B cell (primary cell): ENCODE measurements around the gene PGAM2. TPM values are rescaled to one million over a fixed set of nuclear protein-coding genes. Genes with fewer than 3 reads are reported as not detected.

ENCODE experiments used
- ATAC-seq: fragments of 200-7000 bp; cut with Tn5 transposase; one replicate; pipeline ENCODE4 v1.10.0; 2021; ENCODE audit warnings: low read depth, mild to moderate bottlenecking, moderate number of reproducible peaks, moderate library complexity
- CTCF ChIA-PET: fragments of 350-600 bp; sonication (Branson Sonifier 250); formaldehyde crosslinking; loops from one replicate; lab custom pipeline; 2021; ENCODE audit warnings: antibody characterized with exemption, inconsistent platforms; lab: Charles Lee
- POLR2A ChIA-PET: fragments of 350-600 bp; sonication (Branson Sonifier 250); formaldehyde crosslinking; loops from one replicate; lab custom pipeline; 2021; ENCODE audit warnings: antibody characterized with exemption; lab: Charles Lee
- DNase-seq: peaks from one replicate; pipeline ENCODE4 v3.0.0; 2013
- H2AFZ ChIP-seq: 2 replicates; pipeline ENCODE4 v1.6.1; 2012; ENCODE audit warnings: mild to moderate bottlenecking, low read depth, low read length; ENCODE audit not compliant: insufficient read depth, poor library complexity, severe bottlenecking
- H3K27ac ChIP-seq, 2 donors: 1 replicate in 1 of 2; 2 replicates in 1 of 2; pipeline ENCODE4 v1.5.1; 2012 to 2013; ENCODE audit warnings: low read length in 2 of 2, mild to moderate bottlenecking in 2 of 2, moderate library complexity in 1 of 2
- H3K27me3 ChIP-seq, 4 experiments: fragments of 200-600 bp in 1 of 4; sonication (generic) in 1 of 4; replicated peaks in 1 of 4; 1 replicate in 2 of 4; 2 replicates in 2 of 4; pipeline versions ENCODE4 v1.6.1 to v1.7.0; 2013 to 2016; ENCODE audit warnings: low read length in 3 of 4, mild to moderate bottlenecking in 2 of 4, mixed read lengths in 1 of 4, moderate library complexity in 1 of 4; ENCODE audit not compliant: insufficient read depth in 4 of 4, control insufficient read depth in 3 of 4; ENCODE audit errors: control extremely low read depth in 1 of 4
- H3K36me3 ChIP-seq, 2 experiments: replicated peaks in 1 of 2; 1 replicate in 1 of 2; 2 replicates in 1 of 2; pipeline versions ENCODE4 v1.6.1 to v1.7.1; 2013; ENCODE audit warnings: low read length in 1 of 2; ENCODE audit not compliant: insufficient read depth in 2 of 2, control insufficient read depth in 1 of 2; ENCODE audit errors: control extremely low read depth in 1 of 2, extremely low read depth in 1 of 2
- H3K4me1 ChIP-seq, 2 donors: fragments of 200-600 bp in 1 of 2; sonication (generic) in 1 of 2; 1 replicate in 1 of 2; 2 replicates in 1 of 2; pipeline versions ENCODE4 v1.5.1 to v1.6.1; 2013 to 2017; ENCODE audit warnings: low read length in 2 of 2; ENCODE audit not compliant: control insufficient read depth in 2 of 2, insufficient read depth in 2 of 2
- H3K4me2 ChIP-seq: replicated peaks from 2 replicates; pipeline ENCODE3; 2012; ENCODE audit warnings: mild to moderate bottlenecking, low read depth, low read length; ENCODE audit not compliant: poor library complexity, severe bottlenecking
- H3K4me3 ChIP-seq, 5 experiments: fragments of 200-600 bp in 1 of 5; sonication (generic) in 1 of 5; 1 replicate in 3 of 5; 2 replicates in 2 of 5; pipeline versions ENCODE4 v1.5.1 to v1.7.0; 2011 to 2016; ENCODE audit warnings: low read length in 4 of 5, mild to moderate bottlenecking in 4 of 5, low read depth in 2 of 5, control low read depth in 1 of 5, moderate library complexity in 1 of 5; ENCODE audit not compliant: insufficient read depth in 1 of 5; ENCODE audit errors: control extremely low read depth in 1 of 5, extremely low read depth in 1 of 5
- H3K79me2 ChIP-seq: fragments of 200-600 bp; sonication (generic); one replicate; pipeline ENCODE4 v1.6.0; 2016; ENCODE audit warnings: low read length; ENCODE audit not compliant: control insufficient read depth, insufficient read depth
- H3K9ac ChIP-seq: fragments of 200-600 bp; sonication (generic); 2 replicates; pipeline ENCODE4 v1.6.1; 2017; ENCODE audit warnings: mild to moderate bottlenecking, low read length, moderate library complexity
- H3K9me3 ChIP-seq, 3 donors: one replicate each; pipeline versions ENCODE4 v1.6.1 to v1.7.1; 2013; ENCODE audit warnings: low read length in 2 of 3; ENCODE audit not compliant: control insufficient read depth in 2 of 3, insufficient read depth in 1 of 3; ENCODE audit errors: control extremely low read depth in 1 of 3
- H4K20me1 ChIP-seq: 2 replicates; pipeline ENCODE4 v1.6.0; 2012; ENCODE audit warnings: mild to moderate bottlenecking, low read length; ENCODE audit not compliant: insufficient read depth, control insufficient read depth, poor library complexity, severe bottlenecking
- H3K27ac Mint-ChIP-seq: one replicate; pipeline ENCODE4 v1.8.0; 2021; ENCODE audit warnings: mixed read lengths
- H3K27me3 Mint-ChIP-seq: one replicate; pipeline ENCODE4 v1.8.0; 2021; ENCODE audit warnings: mixed read lengths
- H3K4me1 Mint-ChIP-seq: one replicate; pipeline ENCODE4 v1.8.0; 2021; ENCODE audit warnings: mixed read lengths
- H3K4me3 Mint-ChIP-seq: one replicate; pipeline ENCODE4 v1.8.0; 2021; ENCODE audit warnings: mixed read lengths
- H3K9me3 Mint-ChIP-seq: one replicate; pipeline ENCODE4 v1.8.0; 2022; ENCODE audit warnings: mixed read lengths; ENCODE audit not compliant: insufficient read depth
- CTCF ChIP-seq: fragments of 200-600 bp; IDR thresholded peaks from one replicate; pipeline ENCODE4 v1.8.0; 2022; ENCODE audit warnings: antibody characterized with exemption, mild to moderate bottlenecking
- EZH2 ChIP-seq: IDR thresholded peaks from 2 replicates; pipeline ENCODE4 v1.6.1; 2012; ENCODE audit warnings: borderline replicate concordance, low read depth, mild to moderate bottlenecking, moderate library complexity, low read length; ENCODE audit not compliant: insufficient read depth, poor library complexity, severe bottlenecking
- WGBS: methylation state at CpG from one replicate; pipeline ENCODE4 v1.1.5; 2013; ENCODE audit warnings: missing lambda C conversion rate; ENCODE audit not compliant: insufficient coverage; 5-methylcytosine and 5-hydroxymethylcytosine counted together
- intact Hi-C: fragments of 100-400 bp; cut with micrococcal nuclease; formaldehyde crosslinking; loops from one replicate; pipeline ENCODE4 v1.10.0; 2022
- polyA plus RNA-seq: library from polyadenylated mRNA; depleted of rRNA; stranded (reverse); fragments of >200 nt; gene quantifications from 2 replicates; pipeline ENCODE4 v1.2.3, GENCODE V29; 2012
- total RNA-seq, 2 donors: library from RNA; stranded (reverse); fragments of 120-200 nt in 1 of 2; gene quantifications; 1 replicate in 1 of 2; 2 replicates in 1 of 2; pipeline versions ENCODE4 v1.2.3 to v1.2.4, GENCODE V29; 2013 to 2022

PGAM2 gene
- total and polyA plus RNA-seq, 2 donors (not counting 1 experiment from before 2014, with no cell fraction given) = 0.69 to 3.2 TPM

- Mint-ChIP-seq H3K9me3 (no peaks in the 10 kb centered on the region), H3K4me3 (peak overlapping the region; percentile 70), H3K27me3 (no peaks in the 10 kb centered on the region), H3K4me1 (peaks cover 57% of the 10 kb centered on the region), H3K27ac (peak overlapping the region; percentile 92)
- H3K4me2 ChIP-seq = peak overlapping the region; percentile 99
- ChIA-PET POLR2A (no interaction called here), CTCF (no interaction called here)
- no peak overlapping the region for H3K4me3 ChIP-seq
- H3K36me3 ChIP-seq = peaks cover 0 to 6% of the 10 kb centered on the region in 2 experiments
- intact Hi-C loops = no loop called here
- no peak overlapping the region for H3K9ac ChIP-seq
- H3K79me2 ChIP-seq = peaks cover 9% of the 10 kb centered on the region
- H2AFZ ChIP-seq = no peak overlapping the region
- DNase-seq (no peak), ATAC-seq (no peak)
- peaks cover 40 to 68% of the 10 kb centered on the region in 2 donors for H3K4me1 ChIP-seq
- H3K9me3 ChIP-seq = peaks cover 0 to 3% (median 0%) of the 10 kb centered on the region in 3 donors
- no peaks in the 10 kb centered on the region for H4K20me1 ChIP-seq
- H3K27me3 ChIP-seq = peaks cover 0 to 11% (median 2%) of the 10 kb centered on the region in 4 experiments
- no peak overlapping the region for H3K27ac ChIP-seq
- WGBS = 72% methylated on average over 7 of the region's 8 CpGs
- TF ChIP-seq CTCF (no peak), EZH2 (no peak)
Measured at GRCh38 chr7:44103566-44103922, 38.2 kb upstream of the PGAM2 start.

- peak overlapping the region; percentile 99 for H3K4me2 ChIP-seq
- Mint-ChIP-seq H3K27ac (peak overlapping the region; percentile 92), H3K9me3 (no peaks in the 10 kb centered on the region), H3K27me3 (no peaks in the 10 kb centered on the region), H3K4me3 (peak overlapping the region; percentile 70), H3K4me1 (peaks cover 61% of the 10 kb centered on the region)
- WGBS = 68% methylated on average over 8 of the region's 8 CpGs
- peaks cover 0 to 1% of the 10 kb centered on the region in 2 experiments for H3K36me3 ChIP-seq
- no peak overlapping the region for H2AFZ ChIP-seq
- DNase-seq = no peak
- ChIA-PET POLR2A (interaction anchor here (0.6 kb wide), 1 partner anchor 9 kb away, joined by 3 read pairs; no protein-coding TSS in a partner anchor), CTCF (interaction anchor here (1.1 to 1.6 kb wide), 2 partner anchors 20 to 24 kb away, joined by 3 read pairs; partner anchors contain the start of gene POLD2)
- ATAC-seq = no peak
- intact Hi-C loops = no loop called here
- TF ChIP-seq CTCF (no peak), EZH2 (no peak)
- H3K9ac ChIP-seq = no peak overlapping the region
- H3K79me2 ChIP-seq = peaks cover 9% of the 10 kb centered on the region
- H3K27me3 ChIP-seq = peaks cover 0 to 11% (median 2%) of the 10 kb centered on the region in 4 experiments
- H3K4me1 ChIP-seq = peaks cover 41 to 73% of the 10 kb centered on the region in 2 donors
- H3K4me3 ChIP-seq = no peak overlapping the region
- no peaks in the 10 kb centered on the region for H4K20me1 ChIP-seq
- H3K9me3 ChIP-seq = peaks cover 0 to 3% (median 0%) of the 10 kb centered on the region in 3 donors
- no peak overlapping the region for H3K27ac ChIP-seq
Measured at GRCh38 chr7:44102846-44103565, 37.6 kb upstream of the PGAM2 start.
